Measurements from ENCODE around the gene ALB. TPM values are rescaled to one million over a fixed set of nuclear protein-coding genes. Genes with fewer than 3 reads are reported as not detected.

The ALB gene
- total RNA-seq, 1 experiment from 2014 or later, result 21.3 TPM

- POLR2A ChIA-PET, result no interaction called here
- Histone ChIP-seq H3K27ac (ENCODE audit: low read length) (no peak overlapping the region), H3K4me1 (ENCODE audit: control insufficient read depth, insufficient read depth, low read length) (no peaks in the 10 kb centered on the region), H3K9me3 (ENCODE audit: control insufficient read depth, insufficient read depth, low read depth, low read length) (no peaks in the 10 kb centered on the region), H3K36me3 (ENCODE audit: control insufficient read depth, insufficient read depth, low read length) (no peaks in the 10 kb centered on the region), H3K4me3 (ENCODE audit: low read depth in 2 of 2, low read length in 2 of 2) (no peak overlapping the region), H3K27me3 (ENCODE audit: control insufficient read depth, insufficient read depth, low read length) (no peaks in the 10 kb centered on the region)
- intact Hi-C loops (cut with micrococcal nuclease; ENCODE audit: unreplicated experiment), result no loop called here
- in situ Hi-C loops (cut with HindIII; ENCODE audit: low pct_unique_long_range_greater_than_20kb, low sequenced_read_pairs), result no loop called here
- DNase-seq (ENCODE audit: low read depth, low spot score), result no peak
- ATAC-seq, result no peak
- no TSS peak for BruUV-seq (replicated peaks)
- CTCF ChIA-PET, result no interaction called here
- no peak for TF ChIP-seq POLR2AphosphoS5 (IDR thresholded peaks at IDR 0.05; ENCODE audit: low read depth, low read length)
- no peak for TF ChIP-seq SIN3A (IDR thresholded peaks at IDR 0.05; ENCODE audit: borderline replicate concordance, insufficient read depth, low read depth, low read length)
Observed at GRCh38 chr4:73470728-73471127, 66.6 kb downstream of the ALB start.

Other genes with a start within 250 kb of the ALB start
- 38.5 TPM for gene ANKRD17, start 145.5 kb upstream of the ALB start, total RNA-seq (2021; ENCODE audit: unreplicated experiment)
- gene AFP, start 31.9 kb downstream of the ALB start, total RNA-seq (2021; ENCODE audit: unreplicated experiment), result 1.3 TPM
- gene AFM, start 77.5 kb downstream of the ALB start, total RNA-seq (2021; ENCODE audit: unreplicated experiment), result not detected
- gene RASSF6, start 216.1 kb downstream of the ALB start, total RNA-seq (2021; ENCODE audit: unreplicated experiment), result 0.15 TPM

Data from Panc1 (cell line).